ENCODE data around the gene MRPS15.
"Not testable (repeated sequence)": the region's sequence is repeated elsewhere in the genome, so short reads cannot be mapped to it uniquely, and the experiment has no call there.

The MRPS15 gene
- long read RNA-seq, donor 1, transcript MRPS15-203 (2 exons, 533 nt): major isoform, 74 of 121 reads
- long read RNA-seq, donor 1, transcript MRPS15-201 (8 exons, 1,006 nt): minor isoform, 46 of 121 reads
- long read RNA-seq, donor 1, partial matches to known transcripts: 0 of 121 reads
- long read RNA-seq, donor 1, other reads (novel, unspliced or antisense): 0 of 121 reads
- long read RNA-seq, donor 2, transcript MRPS15-203 (2 exons, 533 nt): major isoform, 65 of 107 reads
- long read RNA-seq, donor 2, transcript MRPS15-201 (8 exons, 1,006 nt): minor isoform, 39 of 107 reads
- long read RNA-seq, donor 2, partial matches to known transcripts: 0 of 107 reads
- long read RNA-seq, donor 2, other reads (novel, unspliced or antisense): 0 of 107 reads
- long read RNA-seq, donor 3, transcript MRPS15-201 (8 exons, 1,006 nt): minor isoform, 19 of 51 reads
- long read RNA-seq, donor 3, transcript MRPS15-203 (2 exons, 533 nt): major isoform, 32 of 51 reads
- long read RNA-seq, donor 3, partial matches to known transcripts: 0 of 51 reads
- long read RNA-seq, donor 3, other reads (novel, unspliced or antisense): 0 of 51 reads
- long read RNA-seq, donor 4, transcript MRPS15-203 (2 exons, 533 nt): major isoform, 50 of 95 reads
- long read RNA-seq, donor 4, transcript MRPS15-204 (3 exons, 2,127 nt): minor isoform, 5 of 95 reads
- long read RNA-seq, donor 4, transcript MRPS15-201 (8 exons, 1,006 nt): minor isoform, 29 of 95 reads
- long read RNA-seq, donor 4, partial matches to known transcripts: 11 of 95 reads
- long read RNA-seq, donor 4, other reads (novel, unspliced or antisense): 0 of 95 reads
- long read RNA-seq, donor 5, transcript MRPS15-201 (8 exons, 1,006 nt): minor isoform, 51 of 142 reads
- long read RNA-seq, donor 5, transcript MRPS15-203 (2 exons, 533 nt): major isoform, 91 of 142 reads
- long read RNA-seq, donor 5, partial matches to known transcripts: 0 of 142 reads
- long read RNA-seq, donor 5, other reads (novel, unspliced or antisense): 0 of 142 reads
- long read RNA-seq, donor 6, transcript MRPS15-201 (8 exons, 1,006 nt): minor isoform, 35 of 91 reads
- long read RNA-seq, donor 6, transcript MRPS15-203 (2 exons, 533 nt): major isoform, 53 of 91 reads
- long read RNA-seq, donor 6, partial matches to known transcripts: 0 of 91 reads
- long read RNA-seq, donor 6, other reads (novel, unspliced or antisense): 0 of 91 reads
- long read RNA-seq, donor 7, transcript MRPS15-201 (8 exons, 1,006 nt): minor isoform, 51 of 158 reads
- long read RNA-seq, donor 7, transcript MRPS15-203 (2 exons, 533 nt): major isoform, 88 of 158 reads
- long read RNA-seq, donor 7, partial matches to known transcripts: 16 of 158 reads
- long read RNA-seq, donor 7, other reads (novel, unspliced or antisense): 0 of 158 reads
- long read RNA-seq, donor 8, transcript MRPS15-201 (8 exons, 1,006 nt): minor isoform, 28 of 78 reads
- long read RNA-seq, donor 8, transcript MRPS15-203 (2 exons, 533 nt): major isoform, 49 of 78 reads
- long read RNA-seq, donor 8, partial matches to known transcripts: 0 of 78 reads
- long read RNA-seq, donor 8, other reads (novel, unspliced or antisense): 0 of 78 reads

- DNase-seq: peak; percentile 87
These were observed at the start of gene MRPS15 for GRCh38 chr1:36463803-36464604. TSS of gene MRPS15 (minus strand) at chr1:36464384. CDS start at chr1:36464275, 109 bp downstream.

GRCh38 chr1:36512842-36513241 lies 48.7 kb upstream of the MRPS15 start:
- DNase-seq: no peak

GRCh38 chr1:36511804-36512798 lies 47.9 kb upstream of the MRPS15 start:
- no peak for DNase-seq

- DNase-seq: not testable (repeated sequence)
These were observed 47.0 kb upstream of the MRPS15 start for GRCh38 chr1:36511220-36511619.

GRCh38 chr1:36510418-36510817 lies 46.2 kb upstream of the MRPS15 start:
- no peak for DNase-seq

- no peak for DNase-seq
These were observed 44.1 kb upstream of the MRPS15 start for GRCh38 chr1:36508257-36508656.

GRCh38 chr1:36506276-36506920 lies 42.2 kb upstream of the MRPS15 start:
- DNase-seq: no peak

- no peak for DNase-seq
These were observed 39.5 kb upstream of the MRPS15 start for GRCh38 chr1:36503733-36504132.

GRCh38 chr1:36503159-36503558 lies 39.0 kb upstream of the MRPS15 start:
- DNase-seq: no peak

GRCh38 chr1:36502616-36503015 lies 38.4 kb upstream of the MRPS15 start:
- DNase-seq: no peak

GRCh38 chr1:36501911-36502310 lies 37.7 kb upstream of the MRPS15 start:
- DNase-seq: not testable (repeated sequence)

- DNase-seq: no peak
These were observed 33.0 kb upstream of the MRPS15 start for GRCh38 chr1:36497207-36497606.

GRCh38 chr1:36494971-36495370 lies 30.8 kb upstream of the MRPS15 start:
- DNase-seq: no peak

- DNase-seq: no peak
These were observed 29.3 kb upstream of the MRPS15 start for GRCh38 chr1:36493524-36493923.

- no peak for DNase-seq
These were observed 28.3 kb upstream of the MRPS15 start for GRCh38 chr1:36492491-36492890.

- not testable (repeated sequence) for DNase-seq
These were observed 25.3 kb upstream of the MRPS15 start for GRCh38 chr1:36489258-36490051.

GRCh38 chr1:36487906-36488305 lies 23.7 kb upstream of the MRPS15 start:
- DNase-seq: no peak

GRCh38 chr1:36487336-36487725 lies 23.1 kb upstream of the MRPS15 start:
- not testable (repeated sequence) for DNase-seq

Measured in right kidney (tissue), 9 donors.